Esophagus mucosa (tissue), 1 donor: ENCODE data around the gene COLQ. TPM values are rescaled to one million over a fixed set of nuclear protein-coding genes. Genes with fewer than 3 reads are reported as not detected.
A peak's percentile ranks its signal among the peaks of the same experiment; 100 is the strongest.

Source experiments
- ATAC-seq: fragments of 200-7000 bp; cut with Tn5 transposase; one replicate; pipeline ENCODE4 v1.9.1; 2020
- total RNA-seq: library from RNA; stranded (reverse); gene quantifications from one replicate; pipeline ENCODE4 v1.2.4, GENCODE V29; 2023
- donor health status: DM: yes; HTN: yes; CAD: no.

The COLQ gene
- total RNA-seq, 1 donor from 2014 or later = 0.40 TPM

- ATAC-seq = no peak
These were observed 2.4 kb downstream of the COLQ start for GRCh38 chr3:15519096-15519495.

DNA sequence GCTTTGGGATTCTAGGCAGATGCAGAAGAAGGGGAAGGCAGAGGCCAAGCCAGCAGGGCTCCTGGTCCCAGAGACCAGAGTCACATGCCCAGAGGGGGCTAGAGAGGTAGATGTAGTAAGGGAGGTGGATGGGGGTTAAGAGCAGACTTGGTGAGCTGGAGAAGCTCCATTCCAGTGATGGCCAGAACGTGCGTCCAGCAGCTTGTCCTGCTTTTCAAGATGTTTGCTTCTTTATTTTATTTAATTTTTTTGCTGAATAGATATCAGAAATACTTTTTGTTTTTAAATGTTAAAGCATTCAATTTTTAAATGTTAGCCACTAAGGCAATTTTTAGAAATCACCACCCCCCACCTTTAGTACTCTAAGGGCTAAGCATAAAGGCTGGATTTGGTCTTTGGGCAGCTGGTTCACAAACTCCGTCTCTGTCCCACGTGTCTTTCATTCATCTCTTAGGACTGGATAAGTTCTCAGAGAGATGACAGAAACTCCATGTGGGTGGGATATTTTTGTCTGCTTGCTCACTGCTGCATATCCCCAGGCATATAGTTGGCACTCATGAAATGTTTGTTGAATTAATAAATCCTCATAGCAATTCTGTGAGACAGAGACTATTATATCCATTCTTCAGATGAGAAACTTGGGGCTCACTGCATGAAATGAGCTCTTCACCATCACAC is 6.7 kb downstream of the COLQ start:
- ATAC-seq = no peak

GRCh38 chr3:15513810-15514662 is 7.5 kb downstream of the COLQ start:
- ATAC-seq = no peak

- no peak for ATAC-seq
These were observed 8.4 kb downstream of the COLQ start for GRCh38 chr3:15513116-15513515.

DNA sequence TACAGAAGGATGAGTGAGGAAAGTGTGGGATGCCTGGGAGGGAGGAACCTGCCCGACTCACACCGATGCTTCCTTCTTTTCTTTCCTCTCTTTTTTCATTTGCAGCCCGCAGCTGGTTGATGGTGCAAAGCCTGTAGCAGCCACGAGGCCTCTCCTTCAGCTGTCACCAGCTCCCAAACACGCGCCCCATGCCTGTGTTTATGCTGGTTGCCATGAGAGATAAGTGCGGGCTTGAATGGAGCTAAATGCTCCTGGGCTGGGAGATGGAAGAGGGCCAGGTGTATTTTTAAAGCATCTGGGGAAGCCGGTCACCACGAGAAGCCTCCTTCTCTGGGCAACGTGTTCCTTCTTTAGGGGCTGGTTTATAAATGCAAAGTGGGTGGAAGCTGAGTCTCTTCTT is 9.3 kb downstream of the COLQ start:
- no peak for ATAC-seq

DNA sequence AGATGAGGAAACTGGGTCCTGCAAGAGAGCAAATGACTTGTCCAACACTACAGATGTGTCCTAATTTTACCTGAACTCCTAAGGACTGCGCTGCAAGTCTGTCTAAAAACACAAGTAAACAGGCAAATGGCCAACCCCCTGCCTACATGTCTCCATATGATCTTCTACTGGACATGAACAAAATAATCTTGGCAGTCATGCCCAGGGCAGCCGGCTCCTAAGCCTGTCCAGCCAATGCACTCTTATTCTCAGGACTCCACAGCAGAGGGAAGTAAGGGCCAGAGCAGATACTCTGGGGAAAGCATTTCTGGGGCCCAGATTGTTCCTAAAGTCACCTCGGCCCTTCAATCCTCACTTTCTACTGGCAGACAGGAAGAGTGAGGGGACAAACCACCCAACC is 10.3 kb downstream of the COLQ start:
- ATAC-seq = no peak

DNA sequence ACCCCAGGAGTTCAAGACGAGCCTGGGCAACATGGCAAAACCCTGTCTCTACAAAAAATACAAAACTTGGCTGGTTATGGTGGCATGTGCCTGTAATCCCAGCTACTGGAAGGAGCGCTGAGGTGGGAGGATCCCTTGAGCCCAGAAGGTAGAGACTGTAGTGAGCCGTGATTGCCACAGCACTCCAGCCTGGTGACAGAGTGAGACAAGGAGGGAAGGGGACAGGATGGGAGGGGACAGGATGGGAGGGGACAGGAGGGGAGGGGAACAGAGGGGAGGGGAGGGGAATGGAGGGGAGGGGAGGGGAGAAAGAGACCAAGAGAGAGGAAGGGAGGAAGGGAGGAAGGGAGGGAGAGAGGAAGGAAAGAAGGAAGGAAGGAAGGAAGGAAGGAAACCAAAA is 11.0 kb downstream of the COLQ start:
- ATAC-seq = no peak

DNA sequence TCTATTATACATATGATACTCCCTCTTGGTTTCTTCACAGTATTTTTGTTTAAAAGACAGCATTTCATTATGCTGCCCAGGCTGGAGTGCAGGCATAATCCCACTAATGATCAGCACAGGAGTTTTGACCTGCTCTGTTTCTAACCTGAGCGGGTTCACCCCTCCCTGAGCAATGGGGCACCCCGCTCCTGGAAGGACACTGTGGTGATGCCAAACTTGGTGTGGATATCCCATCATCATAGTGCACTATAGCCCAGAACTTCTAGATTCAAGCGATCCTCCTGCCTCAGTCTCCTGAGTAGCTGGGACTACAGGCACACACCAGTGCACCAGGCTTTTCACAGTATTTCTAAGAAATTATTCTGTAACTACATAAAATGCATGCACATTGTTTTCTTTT is 14.9 kb downstream of the COLQ start:
- ATAC-seq = no peak

- no peak for ATAC-seq
These were observed 15.9 kb downstream of the COLQ start for GRCh38 chr3:15505479-15506165.

- no peak for ATAC-seq
These were observed 18.9 kb downstream of the COLQ start for GRCh38 chr3:15502616-15503015.

DNA sequence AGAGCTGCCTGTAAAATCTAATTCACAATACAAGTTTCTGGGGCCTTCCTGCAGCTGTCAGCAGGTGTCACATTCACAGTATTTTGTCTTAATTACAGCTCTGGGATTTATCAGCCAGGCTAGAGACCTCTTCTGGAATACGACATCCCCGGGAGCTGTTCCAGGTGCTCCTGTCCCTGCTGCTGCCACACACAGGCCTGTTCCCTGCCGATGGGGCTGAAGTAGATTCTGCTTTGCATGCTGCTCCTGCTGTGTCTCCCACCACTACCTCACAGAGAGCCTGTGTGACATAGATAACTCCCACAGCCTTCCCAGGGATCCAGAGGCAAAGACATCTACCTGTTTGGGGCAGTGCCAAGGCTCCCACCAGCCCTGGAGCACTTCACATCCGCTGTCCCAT is 20.4 kb downstream of the COLQ start:
- no peak for ATAC-seq

GRCh38 chr3:15500107-15500724 is 21.3 kb downstream of the COLQ start:
- no peak for ATAC-seq

DNA sequence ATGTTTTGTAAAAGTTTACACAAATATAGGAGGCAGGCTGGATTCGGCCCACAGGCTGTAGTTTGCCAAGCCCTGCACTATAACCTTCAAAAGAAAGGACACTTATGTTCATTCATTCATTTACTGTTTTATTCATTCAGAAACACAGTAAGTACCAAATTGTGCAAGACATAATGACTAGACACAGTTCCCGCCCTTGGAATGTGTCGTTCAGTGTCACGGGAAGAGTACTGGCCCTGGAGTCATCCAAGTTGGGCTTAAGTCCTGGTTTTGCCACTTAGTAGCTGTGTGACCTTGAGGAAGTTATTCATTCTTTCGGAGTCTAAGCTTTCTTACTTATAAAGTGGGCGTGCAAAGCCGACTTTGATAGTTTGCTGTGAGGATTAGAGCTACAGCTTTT is 22.0 kb downstream of the COLQ start:
- ATAC-seq = peak; percentile 73

DNA sequence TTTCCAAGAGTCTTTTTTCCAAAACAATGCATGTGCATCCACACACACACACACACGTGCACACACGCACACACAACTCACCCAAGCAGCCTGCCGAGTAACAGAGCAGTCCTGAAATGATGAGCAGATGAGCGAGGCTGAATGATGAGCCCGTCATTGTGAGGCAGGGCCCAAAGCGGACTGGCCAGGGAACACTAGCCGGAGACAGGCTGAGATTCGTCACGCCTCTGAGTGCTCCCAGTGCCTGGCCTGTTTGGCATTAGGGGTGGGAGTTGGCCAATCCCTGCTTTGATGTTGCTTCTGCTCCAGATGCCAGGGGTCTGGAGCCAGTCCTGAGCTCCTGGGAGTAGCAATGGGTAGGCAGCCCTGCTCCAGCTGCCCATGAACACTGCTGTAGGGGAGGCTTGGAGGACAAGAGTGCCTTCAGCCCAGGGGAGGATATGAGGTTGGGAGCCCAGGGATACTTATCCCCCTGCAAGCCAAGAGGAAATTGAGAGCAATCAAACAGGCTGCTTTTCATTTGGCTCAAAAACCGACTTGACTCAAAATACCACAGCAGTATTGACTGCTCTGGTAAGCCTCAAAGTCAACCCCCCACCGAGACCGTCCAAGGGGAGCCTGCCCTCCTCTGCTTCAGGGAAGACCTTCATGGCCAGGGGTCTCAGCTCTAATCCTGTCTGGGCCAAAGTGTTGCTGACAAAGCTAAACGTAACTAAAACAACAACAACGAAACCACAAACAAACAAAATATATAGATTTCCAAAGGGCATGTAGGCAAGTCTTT is 22.9 kb downstream of the COLQ start:
- no peak for ATAC-seq

- ATAC-seq = no peak
These were observed 23.5 kb downstream of the COLQ start for GRCh38 chr3:15497964-15498363.

DNA sequence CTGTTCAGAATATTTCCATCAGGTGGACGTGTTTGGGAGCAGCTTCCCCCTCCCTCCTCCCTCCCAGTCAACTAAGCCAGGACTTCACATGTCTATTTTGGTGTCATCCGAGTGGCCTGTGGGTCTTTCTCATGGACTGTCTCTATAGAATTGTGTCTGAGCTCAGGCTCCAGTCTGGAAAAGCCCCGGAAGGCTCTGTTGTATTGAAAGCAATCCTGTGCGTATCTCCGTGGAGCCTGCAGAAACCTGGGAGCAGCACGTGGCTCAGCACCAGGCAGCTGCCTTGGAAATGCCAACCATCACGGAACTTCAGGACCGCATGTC is 25.2 kb downstream of the COLQ start:
- no peak for ATAC-seq

- ATAC-seq = no peak
These were observed 25.8 kb downstream of the COLQ start for GRCh38 chr3:15495461-15496340.

DNA sequence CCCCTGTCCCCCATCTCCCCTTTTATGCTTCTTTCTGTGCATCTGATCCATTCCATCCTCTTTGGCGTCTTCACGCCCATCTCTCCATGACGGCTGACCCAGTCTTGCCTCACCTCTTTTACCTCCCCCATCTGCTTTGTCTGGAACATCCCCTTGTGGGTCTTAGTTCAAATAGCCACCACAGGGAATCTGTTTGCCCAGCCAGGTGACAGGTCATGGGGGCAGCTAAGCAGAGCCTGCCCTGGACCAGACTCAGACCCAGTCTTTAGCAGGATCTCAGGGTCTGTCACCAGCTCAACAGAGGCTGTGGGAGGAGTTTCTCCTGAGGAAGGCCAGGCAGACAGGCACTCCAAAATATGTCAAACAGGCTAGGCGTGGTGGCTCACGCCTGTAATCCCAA is 28.1 kb downstream of the COLQ start:
- no peak for ATAC-seq

- ATAC-seq = no peak
These were observed 28.6 kb downstream of the COLQ start for GRCh38 chr3:15492847-15493360.

DNA sequence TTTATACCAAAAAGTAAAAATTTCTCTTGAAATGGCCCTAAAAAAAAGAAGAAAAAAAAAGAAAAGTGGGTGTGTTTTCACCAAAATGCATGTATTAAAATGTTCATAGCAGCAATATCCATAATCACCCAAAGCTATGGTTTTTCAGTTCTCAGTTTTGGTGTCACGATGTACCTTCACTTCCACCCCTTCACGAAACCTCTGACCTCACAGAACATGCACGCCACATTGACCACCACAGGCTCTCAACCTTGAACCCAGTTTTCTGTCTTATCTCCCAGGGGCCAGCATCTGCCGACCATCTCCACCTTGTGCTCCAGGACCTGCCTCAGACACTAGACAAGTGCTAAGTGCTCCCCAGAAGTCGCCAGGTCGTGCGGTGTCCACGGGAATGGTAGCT is 30.4 kb downstream of the COLQ start:
- ATAC-seq = no peak

DNA sequence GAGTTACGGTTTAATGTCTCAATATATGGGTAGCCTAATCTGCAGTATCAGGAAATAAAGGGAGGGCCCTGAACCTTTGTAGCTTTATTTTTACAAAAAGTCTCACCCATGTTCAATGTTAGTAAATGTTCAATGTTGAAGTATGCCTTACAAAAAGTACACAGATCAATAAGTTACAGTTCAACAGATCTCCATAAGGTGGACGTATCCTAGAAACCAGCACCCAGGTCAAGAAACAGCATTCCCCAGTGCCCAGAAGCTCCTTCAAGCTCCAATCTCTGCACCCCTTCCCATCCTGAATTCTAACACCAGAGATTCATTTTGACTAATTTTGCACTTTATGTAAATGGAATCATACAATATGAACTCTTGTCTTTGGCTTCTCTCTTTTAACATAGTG is 31.3 kb downstream of the COLQ start:
- no peak for ATAC-seq
